Spleen (tissue), 11 donors: Measurements from ENCODE around the gene GAB3. TPM values are rescaled to one million over a fixed set of nuclear protein-coding genes. Genes with fewer than 3 reads are reported as not detected.

ENCODE experiments used
- DNase-seq: peaks from one replicate; pipeline ENCODE4 v3.0.0-alpha.2; 2020
- H3K27ac ChIP-seq, 8 donors: fragments of 200-600 bp; sonication (generic) in 7 of 8; 1 replicate in 4 of 8; 2 replicates in 4 of 8; pipeline versions ENCODE4 v1.5.0 to v1.8.0; 2016 to 2021; ENCODE audit warnings: inconsistent platforms in 4 of 8, mild to moderate bottlenecking in 4 of 8, moderate library complexity in 1 of 8
- H3K27me3 ChIP-seq, 7 donors: fragments of 200-600 bp; sonication (generic) in 6 of 7; replicated peaks in 1 of 7; 1 replicate in 4 of 7; 2 replicates in 3 of 7; pipeline versions ENCODE4 v1.5.0 to v1.8.0; 2016 to 2021; ENCODE audit warnings: inconsistent platforms in 3 of 7, mild to moderate bottlenecking in 1 of 7
- H3K36me3 ChIP-seq, 6 donors: fragments of 200-600 bp; sonication (generic) in 5 of 6; 1 replicate in 4 of 6; 2 replicates in 2 of 6; pipeline versions ENCODE4 v1.5.0 to v1.8.0; 2016 to 2021; ENCODE audit warnings: inconsistent platforms in 2 of 6
- H3K4me1 ChIP-seq, 6 donors: fragments of 200-600 bp; sonication (generic) in 5 of 6; 1 replicate in 3 of 6; 2 replicates in 3 of 6; pipeline versions ENCODE4 v1.5.0 to v1.8.0; 2016 to 2021; ENCODE audit warnings: inconsistent platforms in 3 of 6
- H3K4me3 ChIP-seq, 8 donors: fragments of 200-600 bp; sonication (generic) in 7 of 8; 1 replicate in 4 of 8; 2 replicates in 4 of 8; pipeline versions ENCODE4 v1.5.0 to v1.8.0; 2016 to 2021; ENCODE audit warnings: inconsistent platforms in 4 of 8, mild to moderate bottlenecking in 4 of 8, moderate library complexity in 2 of 8
- H3K9me3 ChIP-seq, 8 donors: fragments of 200-600 bp; sonication (generic) in 7 of 8; 1 replicate in 4 of 8; 2 replicates in 4 of 8; pipeline versions ENCODE4 v1.5.0 to v1.8.0; 2016 to 2021; ENCODE audit warnings: inconsistent platforms in 4 of 8
- POLR2A ChIP-seq, 3 donors: fragments of 450-650 bp; IDR thresholded peaks; one replicate each; pipeline ENCODE4 v1.5.1; 2017; ENCODE audit warnings: antibody characterized with exemption in 3 of 3, mild to moderate bottlenecking in 1 of 3
- POLR2AphosphoS5 ChIP-seq, 3 donors: sonication (generic); formaldehyde crosslinking; IDR thresholded peaks; one replicate each; pipeline ENCODE4 v1.5.1; 2017; ENCODE audit warnings: antibody characterized with exemption in 3 of 3
- WGBS, 5 donors: extraction: QIAGEN DNeasy Blood & Tissue Kit in 3 of 5; methylation state at CpG; one replicate each; pipeline versions ENCODE4 v1.1.5 to v1.1.7; 2013 to 2018; 5-methylcytosine and 5-hydroxymethylcytosine counted together
- intact Hi-C: fragments of 100-400 bp; cut with DNase I; formaldehyde crosslinking; loops from one replicate; pipeline ENCODE4 v1.15.0; 2023; ENCODE audit warnings: low total_unique reads
- polyA plus RNA-seq, 3 donors: library from polyadenylated mRNA; stranded (reverse); fragments of 200-250 nt; gene quantifications; one replicate each; pipeline ENCODE4 v1.2.1, GENCODE V29; 2013
- total RNA-seq, 7 donors: library from RNA; depleted of rRNA in 3 of 7; stranded (reverse); fragments of >200 nt in 3 of 7; fragmentation: NEBNext Ultra II Directional in 4 of 7; extraction: Animal tissue kit (Norgen Biotek cat#: 25700) in 4 of 7; gene quantifications; one replicate each; pipeline versions ENCODE4 v1.1.0 to v1.2.1, GENCODE V29; 2016 to 2021
- TF ChIP-seq, protein P1 (sequence below), 11 experiments: fragments of 200-600 bp in 7 of 11; fragments of 450-650 bp in 4 of 11; sonication (generic) in 4 of 11; IDR thresholded peaks in 8 of 11; conservative IDR thresholded peaks in 3 of 11; 1 replicate in 7 of 11; 2 replicates in 4 of 11; pipeline versions ENCODE4 v1.4.0 to v1.8.0; 2016 to 2021; ENCODE audit warnings: antibody characterized with exemption in 11 of 11, inconsistent platforms in 4 of 11, mild to moderate bottlenecking in 1 of 11
- donor health status: healthy with polysubstance abuse.
- donor health status: DM: no; HTN: no; CAD: no; lungs with moderate emphysema.
- donor health status: DM: no; HTN: no; CAD: no.
- donor health status: Bipolar disorder and iron deficiency.
- donor health status: healthy.
- donor health status: DM: no; HTN: no; CAD: no.
- donor health status: DM: yes; HTN: yes; CAD: no.

The GAB3 gene
- total and polyA plus RNA-seq, 10 donors: 7.4 to 40.3 (median 32.3) TPM

DNA sequence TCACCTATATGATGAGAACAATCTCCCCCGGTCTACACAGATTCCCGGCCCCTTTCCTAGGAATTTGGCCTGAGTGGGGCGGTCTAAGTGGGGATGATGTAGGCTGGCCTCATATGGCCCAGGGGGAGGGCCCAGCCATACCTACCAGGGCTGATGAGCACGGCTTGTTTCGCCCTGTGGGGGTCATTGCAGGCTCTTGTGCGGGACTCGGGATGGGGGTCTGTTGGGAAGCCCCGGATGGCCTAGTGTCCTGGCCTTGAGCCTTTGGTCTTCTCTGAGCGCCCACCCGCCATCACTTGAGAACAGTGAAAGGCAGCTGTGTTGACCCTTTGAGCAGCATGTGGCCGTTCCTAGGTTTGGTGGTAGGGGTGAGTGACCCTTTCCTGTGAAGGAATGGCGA is 92.7 kb downstream of the GAB3 start:
- TF ChIP-seq POLR2AphosphoS5 (IDR thresholded peaks at IDR 0.05) (no peak), POLR2A (IDR thresholded peaks at IDR 0.05) (no peak)
- TF ChIP-seq, protein P1, sequence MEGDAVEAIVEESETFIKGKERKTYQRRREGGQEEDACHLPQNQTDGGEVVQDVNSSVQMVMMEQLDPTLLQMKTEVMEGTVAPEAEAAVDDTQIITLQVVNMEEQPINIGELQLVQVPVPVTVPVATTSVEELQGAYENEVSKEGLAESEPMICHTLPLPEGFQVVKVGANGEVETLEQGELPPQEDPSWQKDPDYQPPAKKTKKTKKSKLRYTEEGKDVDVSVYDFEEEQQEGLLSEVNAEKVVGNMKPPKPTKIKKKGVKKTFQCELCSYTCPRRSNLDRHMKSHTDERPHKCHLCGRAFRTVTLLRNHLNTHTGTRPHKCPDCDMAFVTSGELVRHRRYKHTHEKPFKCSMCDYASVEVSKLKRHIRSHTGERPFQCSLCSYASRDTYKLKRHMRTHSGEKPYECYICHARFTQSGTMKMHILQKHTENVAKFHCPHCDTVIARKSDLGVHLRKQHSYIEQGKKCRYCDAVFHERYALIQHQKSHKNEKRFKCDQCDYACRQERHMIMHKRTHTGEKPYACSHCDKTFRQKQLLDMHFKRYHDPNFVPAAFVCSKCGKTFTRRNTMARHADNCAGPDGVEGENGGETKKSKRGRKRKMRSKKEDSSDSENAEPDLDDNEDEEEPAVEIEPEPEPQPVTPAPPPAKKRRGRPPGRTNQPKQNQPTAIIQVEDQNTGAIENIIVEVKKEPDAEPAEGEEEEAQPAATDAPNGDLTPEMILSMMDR (IDR thresholded peaks at IDR 0.05 in 8 of 11, conservative IDR thresholded peaks at IDR 0.05 in 3 of 11): no peak
- H3K36me3 ChIP-seq: no peaks in the 10 kb centered on the region
- peaks cover 0 to 4% (median 0%) of the 10 kb centered on the region in 6 donors for H3K4me1 ChIP-seq
- WGBS, 5 donors: 93 to 97% (median 95%) methylated on average over 6 to 12 of the region's 12 CpGs
- H3K27ac ChIP-seq: no peak overlapping the region
- peaks cover 0 to 8% (median 0%) of the 10 kb centered on the region in 8 donors for H3K9me3 ChIP-seq
- no peak overlapping the region for H3K4me3 ChIP-seq
- no peak for DNase-seq
- no peaks in the 10 kb centered on the region for H3K27me3 ChIP-seq
- intact Hi-C loops: no loop called here

DNA sequence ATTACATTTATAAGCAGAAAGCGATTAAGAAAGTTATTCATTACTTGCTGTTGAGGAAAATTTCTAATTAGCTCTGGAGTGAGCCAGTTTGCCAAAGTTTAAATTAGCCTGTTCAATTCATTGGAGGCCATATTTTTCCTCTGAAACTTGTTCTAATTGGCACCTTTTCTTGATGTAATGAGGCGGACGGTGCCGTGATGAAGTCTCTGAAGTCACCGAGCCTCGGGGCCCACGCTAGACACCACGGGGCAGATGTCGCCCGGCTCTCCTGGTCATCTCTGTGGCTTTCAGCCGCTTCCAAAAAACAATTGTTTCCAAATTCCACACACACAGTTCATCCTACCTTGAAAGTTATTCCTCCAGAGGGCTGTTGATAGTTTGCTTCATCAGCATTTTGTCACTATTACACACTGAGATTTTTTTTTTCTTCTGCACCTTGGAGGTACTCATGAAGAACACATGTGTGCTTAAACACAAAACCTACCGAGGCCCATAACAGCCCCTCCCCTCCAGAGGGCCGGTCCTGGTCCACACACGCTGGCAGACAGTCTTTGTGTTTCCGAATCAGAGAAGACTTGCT is 93.6 kb downstream of the GAB3 start:
- no peaks in the 10 kb centered on the region for H3K27me3 ChIP-seq
- TF ChIP-seq POLR2AphosphoS5 (IDR thresholded peaks at IDR 0.05) (no peak), POLR2A (IDR thresholded peaks at IDR 0.05) (no peak)
- TF ChIP-seq, protein P1 (IDR thresholded peaks at IDR 0.05 in 8 of 11, conservative IDR thresholded peaks at IDR 0.05 in 3 of 11): no peak
- no peaks in the 10 kb centered on the region for H3K9me3 ChIP-seq
- peaks cover 0 to 4% (median 0%) of the 10 kb centered on the region in 6 donors for H3K4me1 ChIP-seq
- intact Hi-C loops: no loop called here
- no peaks in the 10 kb centered on the region for H3K36me3 ChIP-seq
- no peak overlapping the region for H3K4me3 ChIP-seq
- DNase-seq: no peak
- 90 to 97% (median 95%) methylated on average over 15 of the region's 15 CpGs for WGBS, 5 donors
- no peak overlapping the region for H3K27ac ChIP-seq

DNA sequence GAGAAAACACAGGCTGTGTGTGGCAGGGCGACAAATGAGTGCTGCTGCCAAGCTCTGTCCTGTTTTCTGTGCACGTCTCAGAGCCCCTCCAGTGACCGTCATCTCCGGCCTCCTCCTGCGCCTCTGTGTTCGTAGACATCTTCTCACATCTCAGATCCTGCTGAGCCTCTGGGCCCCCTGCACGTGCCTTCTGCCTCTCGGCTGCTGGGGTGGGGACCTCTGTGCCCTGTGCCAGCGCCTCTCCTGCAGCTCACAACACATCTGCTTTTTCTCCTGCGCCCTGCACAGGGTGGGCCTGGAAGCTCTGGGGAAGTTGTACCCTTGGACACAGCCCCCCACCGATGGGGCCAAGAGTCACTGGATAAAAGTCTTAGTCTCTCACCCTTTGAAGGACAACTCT is 95.1 kb downstream of the GAB3 start:
- TF ChIP-seq, protein P1 (IDR thresholded peaks at IDR 0.05 in 8 of 11, conservative IDR thresholded peaks at IDR 0.05 in 3 of 11): no peak
- TF ChIP-seq POLR2A (IDR thresholded peaks at IDR 0.05): no peak
- no peak for TF ChIP-seq POLR2AphosphoS5 (IDR thresholded peaks at IDR 0.05)
- Histone ChIP-seq H3K27ac (no peak overlapping the region), H3K9me3 (no peaks in the 10 kb centered on the region), H3K4me1 (no peaks in the 10 kb centered on the region), H3K4me3 (no peak overlapping the region), H3K27me3 (no peaks in the 10 kb centered on the region), H3K36me3 (no peaks in the 10 kb centered on the region)
- DNase-seq: peak; percentile 63
- intact Hi-C loops: no loop called here
- WGBS, 5 donors: 80 to 97% (median 90%) methylated on average over 10 to 11 of the region's 11 CpGs

DNA sequence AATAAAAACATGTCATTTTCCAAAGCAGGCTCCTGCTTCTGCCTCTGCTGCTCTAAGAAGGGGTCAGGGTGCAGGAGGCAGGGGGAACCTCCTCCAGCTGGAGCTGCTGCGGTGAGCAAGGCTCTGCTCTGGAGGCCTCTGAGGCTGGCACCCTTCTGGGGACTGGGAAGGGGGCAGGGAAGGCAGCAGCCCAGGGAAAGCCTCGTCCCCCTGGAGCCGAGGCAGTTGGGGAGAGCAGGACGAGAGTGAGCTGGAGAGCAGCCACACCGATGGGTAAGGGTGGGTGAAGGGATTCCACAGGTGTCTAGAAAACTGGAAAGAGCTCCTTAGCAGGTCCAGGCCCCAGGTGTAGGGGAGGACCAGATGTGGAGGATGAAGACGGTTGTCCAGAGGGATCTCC is 95.5 kb downstream of the GAB3 start:
- Histone ChIP-seq H3K4me3 (no peak overlapping the region), H3K36me3 (no peaks in the 10 kb centered on the region), H3K27me3 (no peaks in the 10 kb centered on the region), H3K4me1 (no peaks in the 10 kb centered on the region), H3K27ac (no peak overlapping the region), H3K9me3 (no peaks in the 10 kb centered on the region)
- intact Hi-C loops: no loop called here
- TF ChIP-seq, protein P1 (IDR thresholded peaks at IDR 0.05 in 8 of 11, conservative IDR thresholded peaks at IDR 0.05 in 3 of 11): no peak
- no peak for TF ChIP-seq POLR2AphosphoS5 (IDR thresholded peaks at IDR 0.05)
- no peak for TF ChIP-seq POLR2A (IDR thresholded peaks at IDR 0.05)
- no peak for DNase-seq
- WGBS, 5 donors: 76 to 86% (median 80%) methylated on average over 5 to 6 of the region's 6 CpGs
